Skin epidermis (tissue), 12 donors: ENCODE measurements around the gene P3H1.
A peak's percentile ranks its signal among the peaks of the same experiment; 100 is the strongest.

Experiments used
- H3K27ac ChIP-seq, 21 experiments: fragments of 200-600 bp; sonication (generic) in 11 of 21; one replicate each; pipeline ENCODE4 v1.5.0; 2020; ENCODE audit warnings: mild to moderate bottlenecking in 3 of 21, inconsistent platforms in 2 of 21, moderate library complexity in 2 of 21
- H3K4me3 ChIP-seq, 7 experiments: fragments of 200-600 bp; sonication (generic) in 2 of 7; one replicate each; pipeline ENCODE4 v1.5.0; 2020; ENCODE audit warnings: inconsistent platforms in 2 of 7, mild to moderate bottlenecking in 2 of 7, moderate library complexity in 1 of 7

P3H1 gene

GRCh38 chr1:42748461-42749410 lies 18.1 kb downstream of the P3H1 start:
- H3K27ac ChIP-seq, result peak overlapping the region in 1 of 21 experiments; percentile 38
- no peak overlapping the region for H3K4me3 ChIP-seq

DNA sequence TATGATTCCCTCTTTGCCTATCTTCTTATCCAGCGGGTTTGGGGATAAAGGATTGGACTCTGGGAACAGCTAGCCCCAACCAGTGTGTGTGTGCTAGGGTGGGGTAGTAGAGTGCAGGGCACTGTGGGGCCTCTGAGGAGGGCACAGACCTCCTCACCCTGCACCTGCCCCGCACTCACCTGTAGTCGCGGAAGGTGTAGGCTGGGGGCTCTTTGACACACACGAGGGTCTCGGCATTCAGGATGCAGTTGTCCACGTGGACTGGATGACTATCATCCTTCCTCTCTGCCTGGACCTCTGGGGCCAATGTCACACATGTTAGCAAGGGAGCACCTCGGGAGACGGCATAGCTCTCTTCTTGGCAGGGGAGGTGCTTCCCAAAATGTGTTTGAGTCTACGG lies 18.8 kb downstream of the P3H1 start:
- no peak overlapping the region for H3K27ac ChIP-seq
- H3K4me3 ChIP-seq, result no peak overlapping the region

GRCh38 chr1:42747125-42747524 lies 19.7 kb downstream of the P3H1 start:
- Histone ChIP-seq H3K27ac (no peak overlapping the region), H3K4me3 (no peak overlapping the region)

- Histone ChIP-seq H3K4me3 (no peak overlapping the region), H3K27ac (no peak overlapping the region)
These were observed 20.3 kb downstream of the P3H1 start for GRCh38 chr1:42746436-42747105.

DNA sequence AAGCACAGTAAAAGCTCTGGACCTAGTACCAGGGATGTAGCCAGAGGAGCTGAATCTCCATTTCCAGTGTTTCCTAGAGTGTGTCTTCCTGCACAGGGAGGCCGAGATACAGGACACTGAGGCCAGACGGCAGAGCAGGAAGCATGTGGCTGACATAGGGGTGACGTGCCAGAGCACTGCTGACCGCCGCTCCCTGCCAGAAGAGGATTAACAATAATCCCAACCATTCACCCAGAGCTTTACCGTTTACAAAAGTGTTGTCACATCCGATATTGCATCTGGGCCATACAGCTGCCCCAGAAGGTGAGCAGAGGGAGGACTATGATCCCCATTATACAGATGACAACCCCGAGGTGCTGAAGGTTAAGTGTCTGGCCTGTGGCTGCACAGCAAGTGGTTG lies 21.0 kb downstream of the P3H1 start:
- Histone ChIP-seq H3K27ac (no peak overlapping the region), H3K4me3 (no peak overlapping the region)

GRCh38 chr1:42744148-42744413 lies 22.7 kb downstream of the P3H1 start:
- Histone ChIP-seq H3K4me3 (no peak overlapping the region), H3K27ac (peak overlapping the region in 1 of 21 experiments; percentile 71)

- Histone ChIP-seq H3K4me3 (no peak overlapping the region), H3K27ac (peak overlapping the region in 7 of 21 experiments; percentile 10 to 84 (median 66))
These were observed 23.3 kb downstream of the P3H1 start for GRCh38 chr1:42743317-42744147.

- H3K27ac ChIP-seq, result peak overlapping the region in 12 of 21 experiments; percentile 10 to 84 (median 57)
- H3K4me3 ChIP-seq, result no peak overlapping the region
These were observed 24.1 kb downstream of the P3H1 start for GRCh38 chr1:42742617-42743316.

DNA sequence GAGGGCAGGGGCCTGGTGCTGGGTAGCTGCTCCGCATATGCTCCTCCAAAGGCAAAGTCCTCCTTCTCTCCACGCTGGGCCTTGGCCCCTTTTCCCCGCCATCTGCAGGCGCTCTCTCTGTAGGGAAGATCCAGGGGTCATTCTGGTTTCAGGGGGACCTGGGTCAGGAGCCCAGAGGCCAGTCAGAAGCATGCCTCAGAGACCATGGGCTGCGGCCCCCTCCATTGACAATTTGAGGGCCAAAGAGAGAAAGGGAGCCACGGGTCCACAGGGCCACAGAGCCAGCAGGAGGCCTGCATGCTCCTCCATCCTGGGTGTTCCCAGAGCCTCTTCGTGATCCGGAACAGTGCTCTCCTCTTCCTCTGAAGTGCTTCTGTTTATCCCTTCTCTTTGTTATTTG lies 24.7 kb downstream of the P3H1 start:
- H3K27ac ChIP-seq, result peak overlapping the region in 6 of 21 experiments; percentile 11 to 84 (median 68)
- no peak overlapping the region for H3K4me3 ChIP-seq

DNA sequence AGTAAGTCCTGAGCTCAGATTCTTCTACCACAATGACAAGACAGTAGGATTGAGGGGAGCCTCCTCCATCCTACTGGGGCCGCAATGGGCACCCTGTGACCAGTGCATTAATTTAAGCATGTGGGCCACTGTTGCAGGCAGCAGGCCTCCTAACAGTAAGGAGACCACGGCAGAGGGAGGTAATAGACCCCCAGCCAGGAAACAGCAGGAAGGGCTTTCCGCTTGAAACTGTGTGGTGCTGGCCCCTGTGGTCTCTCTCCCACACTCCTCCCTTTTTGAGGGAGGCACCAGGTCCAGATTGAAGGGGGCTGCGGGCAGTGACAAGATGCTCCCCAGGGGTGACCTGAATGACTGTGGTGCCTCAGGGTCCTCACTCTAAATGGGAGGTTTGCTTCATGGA lies 25.1 kb downstream of the P3H1 start:
- peak overlapping the region in 3 of 21 experiments; percentile 66 to 84 (median 75) for H3K27ac ChIP-seq
- H3K4me3 ChIP-seq, result no peak overlapping the region

DNA sequence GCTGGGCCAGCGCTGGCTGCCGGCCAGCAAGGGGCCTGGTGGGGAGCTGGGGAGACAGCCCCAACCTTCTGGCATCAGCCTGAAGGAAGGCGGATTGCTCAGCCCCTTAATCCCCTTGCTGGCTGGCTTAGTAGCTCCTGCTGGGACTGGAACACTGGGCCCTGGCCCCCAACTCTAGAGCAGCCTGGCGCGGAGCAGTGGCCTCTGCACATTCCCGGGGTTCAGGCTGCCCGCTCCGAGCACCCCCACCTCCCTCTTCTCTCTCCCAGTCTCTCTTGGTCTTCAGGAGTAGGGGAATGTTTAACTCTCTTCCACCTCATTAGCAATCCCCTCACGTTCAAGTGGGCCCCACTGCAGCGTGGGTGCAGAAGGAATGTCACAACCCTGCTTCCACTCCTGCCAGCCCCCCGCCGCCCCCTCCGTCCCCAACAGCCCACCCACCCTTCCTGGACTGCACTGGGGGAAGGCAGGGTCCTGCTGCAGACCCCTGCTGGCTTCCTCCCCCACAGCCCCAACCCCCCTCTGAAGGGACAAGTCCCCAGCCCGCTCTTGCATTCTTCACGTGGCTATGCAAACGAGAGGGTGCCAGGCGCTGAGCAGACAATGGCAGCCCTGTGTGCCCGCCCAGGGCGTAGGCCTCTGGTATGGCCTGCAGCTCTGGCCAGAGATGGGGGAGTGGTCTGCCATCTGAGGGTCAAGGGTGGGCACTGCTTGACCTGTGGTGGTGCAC lies 25.8 kb downstream of the P3H1 start:
- H3K27ac ChIP-seq, result peak overlapping the region in 3 of 21 experiments; percentile 66 to 84 (median 75)

GRCh38 chr1:42739753-42740700 lies 26.8 kb downstream of the P3H1 start, which contains the start of gene CLDN19:
Gene CLDN19, minus strand, starts transcription at chr1:42740236. Its CDS starts 173 bp downstream, at chr1:42740063.
- peak within 1 kb of the TSS in 2 of 21 experiments; percentile 75 to 84 for H3K27ac ChIP-seq
- H3K4me3 ChIP-seq, result no peak within 1 kb of the TSS

More for the DNA sequence above, 25.8 kb downstream of the P3H1 start:
- no peak overlapping the region for H3K4me3 ChIP-seq

DNA sequence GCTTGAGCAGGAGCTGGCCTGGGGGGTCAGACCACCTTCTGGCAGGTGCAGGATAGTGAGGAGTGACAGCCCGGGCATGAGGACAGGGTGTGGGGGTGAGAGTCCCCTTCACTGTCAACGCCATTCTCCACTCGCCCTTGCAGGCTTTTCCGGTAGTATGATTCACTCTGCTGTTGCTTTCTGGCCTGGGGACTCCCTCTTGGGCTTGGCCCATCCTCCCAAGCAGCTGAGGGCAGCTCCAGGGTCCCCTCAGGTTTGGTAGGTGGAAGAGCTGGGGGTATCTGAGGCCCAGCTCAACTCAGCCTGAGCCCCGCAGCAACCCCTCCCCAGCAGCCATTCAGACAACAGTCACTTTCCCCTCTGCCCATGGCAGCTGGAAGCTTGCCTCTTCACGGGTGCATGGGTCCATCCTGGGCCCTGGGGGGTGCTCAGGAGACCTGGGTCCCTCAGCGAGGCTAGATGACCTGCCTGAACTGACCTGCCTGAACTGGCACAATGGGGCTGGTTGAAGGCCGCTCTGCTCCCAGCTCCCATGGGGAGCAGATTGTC lies 28.1 kb downstream of the P3H1 start:
- no peak overlapping the region for H3K4me3 ChIP-seq

GRCh38 chr1:42737986-42738677 lies 28.7 kb downstream of the P3H1 start:
- Histone ChIP-seq H3K27ac (no peak overlapping the region), H3K4me3 (no peak overlapping the region)

More for the DNA sequence above, 28.1 kb downstream of the P3H1 start:
- no peak overlapping the region for H3K27ac ChIP-seq

DNA sequence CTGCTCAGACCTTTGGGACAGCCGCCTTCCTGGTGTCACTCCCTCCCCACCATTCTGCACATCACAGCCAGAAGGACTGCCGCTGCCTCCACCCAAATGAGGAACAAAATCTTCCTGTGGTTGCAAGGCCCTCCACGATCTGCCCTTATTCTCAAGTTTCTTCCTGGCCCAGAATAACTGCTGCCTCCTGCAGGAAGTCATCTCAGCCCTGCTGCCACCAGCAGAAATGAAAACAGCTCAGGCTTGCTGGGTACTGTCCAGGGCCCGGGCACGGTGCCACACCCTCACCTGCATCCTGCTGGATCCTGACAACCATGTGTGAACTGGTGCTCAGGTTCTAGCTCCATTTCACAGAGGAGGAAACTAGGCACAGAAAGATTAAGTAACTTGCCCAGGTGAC lies 29.6 kb downstream of the P3H1 start:
- peak overlapping the region in 2 of 21 experiments; percentile 37 to 56 for H3K27ac ChIP-seq
- H3K4me3 ChIP-seq, result no peak overlapping the region

DNA sequence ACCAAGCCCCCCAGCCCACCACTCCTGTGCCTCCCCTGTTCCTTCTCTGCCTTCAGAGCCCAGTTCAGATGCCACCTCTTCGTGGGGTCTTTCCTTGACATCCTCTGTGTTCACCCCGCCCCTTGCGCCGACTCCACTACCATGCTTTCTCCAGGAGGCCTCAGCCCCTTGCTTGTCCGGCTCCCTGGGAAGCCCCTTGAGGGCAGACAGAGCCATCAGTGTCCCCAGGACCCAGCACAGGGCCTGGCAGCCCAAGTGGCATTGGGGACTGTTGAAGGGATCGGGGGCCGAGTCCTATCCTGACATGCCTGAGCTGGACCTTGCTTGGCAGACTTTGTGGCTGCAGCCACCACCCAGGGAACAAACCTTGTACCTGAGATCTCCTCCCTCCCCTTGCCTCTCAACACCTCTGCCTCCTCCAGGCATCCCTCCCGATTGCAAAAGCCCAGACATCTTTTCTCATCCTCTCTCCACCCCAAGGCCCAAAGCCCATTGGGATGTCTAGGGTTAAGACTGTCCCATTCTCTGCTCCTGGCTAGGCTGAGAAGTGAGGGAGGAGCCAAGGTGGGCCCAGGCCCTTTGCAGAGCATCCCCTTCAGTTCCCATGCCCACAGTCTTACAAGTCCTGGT lies 30.1 kb downstream of the P3H1 start:
- Histone ChIP-seq H3K4me3 (no peak overlapping the region), H3K27ac (peak overlapping the region in 3 of 21 experiments; percentile 3 to 58 (median 56))
